DMS114 treated with DMSO at 0.1 percent for 48 hours (cell line): Measurements from ENCODE around the gene IDI2.
A peak's percentile ranks its signal among the peaks of the same experiment; 100 is the strongest.

Experiments used
- DNase-seq: peaks from one replicate; lab custom pipeline; 2025; ENCODE audit not compliant: unreplicated experiment; lab: John Stamatoyannopoulos, UW

IDI2 gene

GRCh38 chr10:1009071-1009494 lies 16.6 kb downstream of the IDI2 start:
- DNase-seq: no peak

- no peak for DNase-seq
Observed at GRCh38 chr10:1007583-1007982, 18.1 kb downstream of the IDI2 start.

GRCh38 chr10:1006573-1006972 lies 19.1 kb downstream of the IDI2 start:
- no peak for DNase-seq

GRCh38 chr10:1003884-1004670 lies 21.6 kb downstream of the IDI2 start:
- DNase-seq: no peak

- no peak for DNase-seq
Observed at GRCh38 chr10:1002425-1003006, 23.1 kb downstream of the IDI2 start.

- no peak for DNase-seq
Observed at GRCh38 chr10:997266-998022, 28.2 kb downstream of the IDI2 start.

GRCh38 chr10:996031-996430 lies 29.6 kb downstream of the IDI2 start:
- no peak for DNase-seq

- no peak for DNase-seq
Observed at GRCh38 chr10:995559-995926, 30.1 kb downstream of the IDI2 start.

GRCh38 chr10:994836-995558 lies 30.7 kb downstream of the IDI2 start:
- DNase-seq: no peak

GRCh38 chr10:992871-993270 lies 32.8 kb downstream of the IDI2 start:
- no peak for DNase-seq

GRCh38 chr10:992467-992866 lies 33.2 kb downstream of the IDI2 start:
- no peak for DNase-seq

- no peak for DNase-seq
Observed at GRCh38 chr10:990808-991207, 34.9 kb downstream of the IDI2 start.

- no peak for DNase-seq
Observed at GRCh38 chr10:988667-989545, 36.8 kb downstream of the IDI2 start.

- peak; percentile 95 for DNase-seq
Observed at GRCh38 chr10:987870-988666, 37.6 kb downstream of the IDI2 start, which contains the start of gene GTPBP4. GTPBP4 (plus strand) TSS chr10:988434; CDS start chr10:988480, 46 bp downstream.

- DNase-seq: no peak
Observed at GRCh38 chr10:987620-987869, 38.1 kb downstream of the IDI2 start.

GRCh38 chr10:986881-987619 lies 38.6 kb downstream of the IDI2 start:
- no peak for DNase-seq

GRCh38 chr10:986137-986825 lies 39.4 kb downstream of the IDI2 start:
- no peak for DNase-seq

GRCh38 chr10:985361-985760 lies 40.3 kb downstream of the IDI2 start:
- no peak for DNase-seq
